Measurements from ENCODE around the gene NAT8L. TPM values are rescaled to one million over a fixed set of nuclear protein-coding genes. Genes with fewer than 3 reads are reported as not detected.

Gene NAT8L
- total and polyA plus RNA-seq, 2 donors (not counting 1 experiment from before 2014, with no cell fraction given): 0.03 to 0.25 TPM

DNA sequence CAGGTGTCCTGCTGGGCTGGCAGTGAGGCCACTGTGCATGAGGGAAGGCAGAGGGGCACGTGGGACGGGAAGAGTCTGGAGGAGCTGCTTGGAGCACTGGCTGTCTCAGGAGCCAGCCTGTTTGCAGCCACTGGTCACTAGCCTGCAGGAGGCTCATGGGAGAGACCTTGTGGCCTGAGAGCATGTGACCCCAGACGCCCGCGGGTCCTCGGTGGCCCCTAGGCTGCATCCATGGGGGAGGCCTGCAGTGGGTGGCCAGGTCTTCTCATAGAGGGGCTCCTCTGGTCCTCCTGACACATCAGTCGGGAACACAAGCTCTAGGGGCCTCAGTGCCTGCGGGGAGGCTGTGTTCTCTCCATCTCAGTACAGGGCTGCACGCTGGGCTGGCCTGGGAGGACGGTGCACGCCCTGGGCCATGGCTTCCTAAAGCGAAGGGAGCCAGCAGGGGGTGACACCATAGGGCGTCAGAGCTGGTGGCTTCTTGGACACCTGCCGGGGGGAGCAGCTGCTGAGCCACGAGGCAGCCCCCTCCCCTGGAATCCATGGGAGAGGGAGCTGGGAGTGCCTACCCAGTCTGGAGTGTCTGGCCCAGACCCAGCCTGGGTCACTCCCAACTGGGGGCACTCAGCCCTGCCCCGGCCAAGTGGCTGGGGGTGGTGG, 12.3 kb downstream of the NAT8L start:
- H3K27ac Mint-ChIP-seq: no peak overlapping the region
- Histone ChIP-seq H3K4me1 (ENCODE audit: control insufficient read depth in 2 of 2, insufficient read depth in 2 of 2, low read length in 2 of 2) (no peaks in the 10 kb centered on the region), H3K9ac (ENCODE audit: low read length) (no peak overlapping the region), H4K20me1 (ENCODE audit: control insufficient read depth, insufficient read depth, low read length, poor library complexity, severe bottlenecking) (no peaks in the 10 kb centered on the region), H3K36me3 (replicated peaks in 1 of 2; ENCODE audit: control extremely low read depth in 1 of 2, control insufficient read depth in 1 of 2, extremely low read depth in 1 of 2, insufficient read depth in 2 of 2, low read length in 1 of 2) (no peaks in the 10 kb centered on the region), H3K27me3 (replicated peaks in 1 of 4; ENCODE audit: control extremely low read depth in 1 of 4, control insufficient read depth in 3 of 4, insufficient read depth in 4 of 4, low read length in 3 of 4) (no peaks in the 10 kb centered on the region), H2AFZ (ENCODE audit: insufficient read depth, low read depth, low read length, poor library complexity, severe bottlenecking) (no peak overlapping the region), H3K27ac (ENCODE audit: low read length in 2 of 2) (no peak overlapping the region), H3K4me3 (ENCODE audit: control extremely low read depth in 1 of 5, extremely low read depth in 1 of 5, insufficient read depth in 1 of 5, low read depth in 2 of 5, low read length in 4 of 5) (no peak overlapping the region), H3K9me3 (ENCODE audit: control extremely low read depth in 1 of 3, control insufficient read depth in 2 of 3, insufficient read depth in 1 of 3, low read length in 2 of 3) (no peaks in the 10 kb centered on the region), H3K4me2 (replicated peaks; ENCODE audit: low read depth, low read length, poor library complexity, severe bottlenecking) (no peak overlapping the region), H3K79me2 (ENCODE audit: control insufficient read depth, insufficient read depth, low read length) (no peaks in the 10 kb centered on the region)
- intact Hi-C loops (cut with micrococcal nuclease): no loop called here
- WGBS (ENCODE audit: insufficient coverage): 77% methylated on average over 15 of the region's 16 CpGs
- no peaks in the 10 kb centered on the region for H3K4me1 Mint-ChIP-seq
- ATAC-seq (ENCODE audit: low read depth) (no peak), DNase-seq (no peak)
- POLR2A ChIA-PET: no interaction called here
- TF ChIP-seq, protein P1, sequence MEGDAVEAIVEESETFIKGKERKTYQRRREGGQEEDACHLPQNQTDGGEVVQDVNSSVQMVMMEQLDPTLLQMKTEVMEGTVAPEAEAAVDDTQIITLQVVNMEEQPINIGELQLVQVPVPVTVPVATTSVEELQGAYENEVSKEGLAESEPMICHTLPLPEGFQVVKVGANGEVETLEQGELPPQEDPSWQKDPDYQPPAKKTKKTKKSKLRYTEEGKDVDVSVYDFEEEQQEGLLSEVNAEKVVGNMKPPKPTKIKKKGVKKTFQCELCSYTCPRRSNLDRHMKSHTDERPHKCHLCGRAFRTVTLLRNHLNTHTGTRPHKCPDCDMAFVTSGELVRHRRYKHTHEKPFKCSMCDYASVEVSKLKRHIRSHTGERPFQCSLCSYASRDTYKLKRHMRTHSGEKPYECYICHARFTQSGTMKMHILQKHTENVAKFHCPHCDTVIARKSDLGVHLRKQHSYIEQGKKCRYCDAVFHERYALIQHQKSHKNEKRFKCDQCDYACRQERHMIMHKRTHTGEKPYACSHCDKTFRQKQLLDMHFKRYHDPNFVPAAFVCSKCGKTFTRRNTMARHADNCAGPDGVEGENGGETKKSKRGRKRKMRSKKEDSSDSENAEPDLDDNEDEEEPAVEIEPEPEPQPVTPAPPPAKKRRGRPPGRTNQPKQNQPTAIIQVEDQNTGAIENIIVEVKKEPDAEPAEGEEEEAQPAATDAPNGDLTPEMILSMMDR (IDR thresholded peaks at IDR 0.05): no peak
- TF ChIP-seq EZH2 (IDR thresholded peaks at IDR 0.05; ENCODE audit: borderline replicate concordance, insufficient read depth, low read depth, low read length, poor library complexity, severe bottlenecking): no peak
- CTCF ChIA-PET: no interaction called here
- no peak overlapping the region for H3K4me3 Mint-ChIP-seq
- H3K9me3 Mint-ChIP-seq (ENCODE audit: insufficient read depth): no peaks in the 10 kb centered on the region
- H3K27me3 Mint-ChIP-seq: no peaks in the 10 kb centered on the region

DNA sequence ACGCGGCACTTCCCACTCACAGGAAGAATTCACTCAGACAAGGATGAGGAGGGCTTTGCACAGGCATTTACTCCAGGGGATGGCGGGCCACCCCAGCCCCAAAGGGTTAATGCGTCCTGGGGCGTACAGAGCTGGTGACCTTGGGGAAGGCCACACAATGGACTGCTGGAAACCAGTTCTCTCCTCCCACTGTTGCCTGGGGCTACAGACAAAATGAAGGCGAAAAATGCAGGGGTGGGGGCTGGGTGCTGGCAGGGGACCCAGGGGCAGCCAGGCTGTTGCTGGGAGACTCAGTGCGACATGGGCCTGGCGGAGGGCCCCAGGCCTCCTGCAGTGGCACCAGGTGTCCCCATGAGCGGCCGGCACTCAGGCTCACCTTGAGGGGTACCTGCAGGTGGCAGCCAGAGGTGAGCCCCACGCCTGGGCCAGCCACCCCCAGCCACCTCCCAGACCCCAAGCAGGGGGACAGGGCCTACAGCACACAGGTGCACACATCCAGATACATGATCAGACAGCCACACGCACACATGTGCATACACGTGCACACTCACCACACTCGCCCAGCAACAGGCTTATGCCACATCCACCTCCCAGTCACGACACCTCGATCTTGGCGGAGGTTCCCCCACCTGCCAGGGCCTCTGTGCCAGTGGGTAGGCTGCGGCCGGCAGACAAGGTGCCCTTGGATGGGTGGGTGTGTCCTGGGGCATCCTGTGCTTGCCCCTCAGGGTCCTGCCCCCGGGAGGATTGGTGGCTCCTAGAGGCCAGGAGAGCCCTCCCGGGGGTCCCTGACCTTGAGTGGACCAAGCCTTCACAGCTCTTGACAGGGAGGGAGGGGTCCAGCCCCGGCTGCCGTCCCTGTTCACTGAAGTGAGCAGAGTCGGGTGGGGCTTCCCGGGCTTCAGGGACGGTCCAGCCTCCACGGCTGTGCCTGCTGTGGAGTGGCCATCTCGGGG, 13.1 kb downstream of the NAT8L start:
- CTCF ChIA-PET: no interaction called here

More for the DNA sequence above, 13.1 kb downstream of the NAT8L start:
- WGBS (ENCODE audit: insufficient coverage): 92% methylated on average over 27 of the region's 28 CpGs
- no peak overlapping the region for H3K4me2 ChIP-seq (replicated peaks; ENCODE audit: low read depth, low read length, poor library complexity, severe bottlenecking)
- ATAC-seq (ENCODE audit: low read depth) (no peak), DNase-seq (no peak)
- H3K4me3 ChIP-seq (ENCODE audit: control extremely low read depth in 1 of 5, extremely low read depth in 1 of 5, insufficient read depth in 1 of 5, low read depth in 2 of 5, low read length in 4 of 5): no peak overlapping the region
- H3K9me3 ChIP-seq (ENCODE audit: control extremely low read depth in 1 of 3, control insufficient read depth in 2 of 3, insufficient read depth in 1 of 3, low read length in 2 of 3): no peaks in the 10 kb centered on the region
- H3K27me3 ChIP-seq (replicated peaks in 1 of 4; ENCODE audit: control extremely low read depth in 1 of 4, control insufficient read depth in 3 of 4, insufficient read depth in 4 of 4, low read length in 3 of 4): no peaks in the 10 kb centered on the region
- intact Hi-C loops (cut with micrococcal nuclease): no loop called here
- no peak overlapping the region for H3K9ac ChIP-seq (ENCODE audit: low read length)
- Mint-ChIP-seq H3K9me3 (ENCODE audit: insufficient read depth) (no peaks in the 10 kb centered on the region), H3K27ac (no peak overlapping the region), H3K27me3 (no peaks in the 10 kb centered on the region), H3K4me1 (no peaks in the 10 kb centered on the region), H3K4me3 (no peak overlapping the region)
- no peak overlapping the region for H3K27ac ChIP-seq (ENCODE audit: low read length in 2 of 2)
- TF ChIP-seq EZH2 (IDR thresholded peaks at IDR 0.05; ENCODE audit: borderline replicate concordance, insufficient read depth, low read depth, low read length, poor library complexity, severe bottlenecking): no peak
- TF ChIP-seq, protein P1 (IDR thresholded peaks at IDR 0.05): no peak
- POLR2A ChIA-PET: no interaction called here
- no peaks in the 10 kb centered on the region for H3K4me1 ChIP-seq (ENCODE audit: control insufficient read depth in 2 of 2, insufficient read depth in 2 of 2, low read length in 2 of 2)
- no peak overlapping the region for H2AFZ ChIP-seq (ENCODE audit: insufficient read depth, low read depth, low read length, poor library complexity, severe bottlenecking)
- no peaks in the 10 kb centered on the region for H4K20me1 ChIP-seq (ENCODE audit: control insufficient read depth, insufficient read depth, low read length, poor library complexity, severe bottlenecking)
- H3K36me3 ChIP-seq (replicated peaks in 1 of 2; ENCODE audit: control extremely low read depth in 1 of 2, control insufficient read depth in 1 of 2, extremely low read depth in 1 of 2, insufficient read depth in 2 of 2, low read length in 1 of 2): no peaks in the 10 kb centered on the region
- no peaks in the 10 kb centered on the region for H3K79me2 ChIP-seq (ENCODE audit: control insufficient read depth, insufficient read depth, low read length)
